Measurements from ENCODE around the gene PCNT.
"Not testable (repeated sequence)": the region's sequence is repeated elsewhere in the genome, so short reads cannot be mapped to it uniquely, and the experiment has no call there.

Gene PCNT

GRCh38 chr21:46397211-46397905 lies 73.4 kb downstream of the PCNT start:
- Histone ChIP-seq H3K36me3 (ENCODE audit: control insufficient read depth, insufficient read depth, low read length) (peaks cover 70% of the 10 kb centered on the region), H3K4me3 (ENCODE audit: low read depth, low read length) (no peak overlapping the region), H3K27ac (ENCODE audit: low read depth, low read length) (no peak overlapping the region)

GRCh38 chr21:46397993-46398392 lies 74.0 kb downstream of the PCNT start:
- Histone ChIP-seq H3K4me3 (ENCODE audit: low read depth, low read length) (no peak overlapping the region), H3K36me3 (ENCODE audit: control insufficient read depth, insufficient read depth, low read length) (peaks cover 72% of the 10 kb centered on the region), H3K27ac (ENCODE audit: low read depth, low read length) (no peak overlapping the region), H3K9ac (ENCODE audit: low read depth, low read length) (no peak overlapping the region; the same call in 1 of the 2 replicates), H3K9me3 (ENCODE audit: control insufficient read depth, insufficient read depth, low read length) (no peaks in the 10 kb centered on the region), H3K27me3 (ENCODE audit: control insufficient read depth, insufficient read depth, low read length) (no peaks in the 10 kb centered on the region), H3K4me1 (ENCODE audit: control insufficient read depth, insufficient read depth, low read length) (no peaks in the 10 kb centered on the region)

More at GRCh38 chr21:46397211-46397905, 73.4 kb downstream of the PCNT start:
- H3K9ac ChIP-seq (ENCODE audit: low read depth, low read length), result no peak overlapping the region; the same call in 1 of the 2 replicates
- no peaks in the 10 kb centered on the region for H3K4me1 ChIP-seq (ENCODE audit: control insufficient read depth, insufficient read depth, low read length)
- H3K9me3 ChIP-seq (ENCODE audit: control insufficient read depth, insufficient read depth, low read length), result no peaks in the 10 kb centered on the region
- no peaks in the 10 kb centered on the region for H3K27me3 ChIP-seq (ENCODE audit: control insufficient read depth, insufficient read depth, low read length)

- no peak overlapping the region for H3K27ac ChIP-seq (ENCODE audit: low read depth, low read length)
- H3K9me3 ChIP-seq (ENCODE audit: control insufficient read depth, insufficient read depth, low read length), result no peaks in the 10 kb centered on the region
- no peak overlapping the region for H3K4me3 ChIP-seq (ENCODE audit: low read depth, low read length)
- peaks cover 75% of the 10 kb centered on the region for H3K36me3 ChIP-seq (ENCODE audit: control insufficient read depth, insufficient read depth, low read length)
- H3K27me3 ChIP-seq (ENCODE audit: control insufficient read depth, insufficient read depth, low read length), result no peaks in the 10 kb centered on the region
- no peak overlapping the region for H3K9ac ChIP-seq (ENCODE audit: low read depth, low read length)
- H3K4me1 ChIP-seq (ENCODE audit: control insufficient read depth, insufficient read depth, low read length), result no peaks in the 10 kb centered on the region
Observed at GRCh38 chr21:46399129-46399528, 75.2 kb downstream of the PCNT start.

GRCh38 chr21:46399686-46400085 lies 75.7 kb downstream of the PCNT start:
- H3K4me1 ChIP-seq (ENCODE audit: control insufficient read depth, insufficient read depth, low read length), result no peaks in the 10 kb centered on the region
- H3K4me3 ChIP-seq (ENCODE audit: low read depth, low read length), result no peak overlapping the region
- peaks cover 75% of the 10 kb centered on the region for H3K36me3 ChIP-seq (ENCODE audit: control insufficient read depth, insufficient read depth, low read length)
- no peak overlapping the region for H3K27ac ChIP-seq (ENCODE audit: low read depth, low read length)
- no peak overlapping the region for H3K9ac ChIP-seq (ENCODE audit: low read depth, low read length)
- H3K27me3 ChIP-seq (ENCODE audit: control insufficient read depth, insufficient read depth, low read length), result no peaks in the 10 kb centered on the region
- no peaks in the 10 kb centered on the region for H3K9me3 ChIP-seq (ENCODE audit: control insufficient read depth, insufficient read depth, low read length)

- no peak overlapping the region for H3K4me3 ChIP-seq (ENCODE audit: low read depth, low read length)
- no peaks in the 10 kb centered on the region for H3K9me3 ChIP-seq (ENCODE audit: control insufficient read depth, insufficient read depth, low read length)
- no peaks in the 10 kb centered on the region for H3K4me1 ChIP-seq (ENCODE audit: control insufficient read depth, insufficient read depth, low read length)
- H3K27me3 ChIP-seq (ENCODE audit: control insufficient read depth, insufficient read depth, low read length), result no peaks in the 10 kb centered on the region
- no peak overlapping the region for H3K27ac ChIP-seq (ENCODE audit: low read depth, low read length)
- peaks cover 72% of the 10 kb centered on the region for H3K36me3 ChIP-seq (ENCODE audit: control insufficient read depth, insufficient read depth, low read length)
- H3K9ac ChIP-seq (ENCODE audit: low read depth, low read length), result no peak overlapping the region
Observed at GRCh38 chr21:46401186-46401910, 77.4 kb downstream of the PCNT start.

- Histone ChIP-seq H3K9ac (ENCODE audit: low read depth, low read length) (no peak overlapping the region), H3K27me3 (ENCODE audit: control insufficient read depth, insufficient read depth, low read length) (no peaks in the 10 kb centered on the region), H3K27ac (ENCODE audit: low read depth, low read length) (no peak overlapping the region), H3K4me3 (ENCODE audit: low read depth, low read length) (no peak overlapping the region), H3K9me3 (ENCODE audit: control insufficient read depth, insufficient read depth, low read length) (no peaks in the 10 kb centered on the region), H3K4me1 (ENCODE audit: control insufficient read depth, insufficient read depth, low read length) (no peaks in the 10 kb centered on the region), H3K36me3 (ENCODE audit: control insufficient read depth, insufficient read depth, low read length) (peaks cover 65% of the 10 kb centered on the region)
Observed at GRCh38 chr21:46402421-46402820, 78.5 kb downstream of the PCNT start.

- H3K27me3 ChIP-seq (ENCODE audit: control insufficient read depth, insufficient read depth, low read length); H3K9me3 ChIP-seq (ENCODE audit: control insufficient read depth, insufficient read depth, low read length); H3K4me1 ChIP-seq (ENCODE audit: control insufficient read depth, insufficient read depth, low read length); H3K9ac ChIP-seq (ENCODE audit: low read depth, low read length); H3K27ac ChIP-seq (ENCODE audit: low read depth, low read length); H3K4me3 ChIP-seq (ENCODE audit: low read depth, low read length): not testable (repeated sequence)
- H3K36me3 ChIP-seq (ENCODE audit: control insufficient read depth, insufficient read depth, low read length), result peaks cover 60% of the 10 kb centered on the region
Observed at GRCh38 chr21:46403234-46403811, 79.4 kb downstream of the PCNT start.

GRCh38 chr21:46404306-46404705 lies 80.3 kb downstream of the PCNT start:
- Histone ChIP-seq H3K9me3 (ENCODE audit: control insufficient read depth, insufficient read depth, low read length) (no peaks in the 10 kb centered on the region), H3K27ac (ENCODE audit: low read depth, low read length) (no peak overlapping the region), H3K4me1 (ENCODE audit: control insufficient read depth, insufficient read depth, low read length) (no peaks in the 10 kb centered on the region), H3K36me3 (ENCODE audit: control insufficient read depth, insufficient read depth, low read length) (peaks cover 55% of the 10 kb centered on the region), H3K27me3 (ENCODE audit: control insufficient read depth, insufficient read depth, low read length) (no peaks in the 10 kb centered on the region), H3K9ac (ENCODE audit: low read depth, low read length) (no peak overlapping the region), H3K4me3 (ENCODE audit: low read depth, low read length) (no peak overlapping the region)

GRCh38 chr21:46406001-46406400 lies 82.0 kb downstream of the PCNT start:
- Histone ChIP-seq H3K36me3 (ENCODE audit: control insufficient read depth, insufficient read depth, low read length) (peaks cover 46% of the 10 kb centered on the region), H3K9me3 (ENCODE audit: control insufficient read depth, insufficient read depth, low read length) (no peaks in the 10 kb centered on the region), H3K4me3 (ENCODE audit: low read depth, low read length) (no peak overlapping the region), H3K4me1 (ENCODE audit: control insufficient read depth, insufficient read depth, low read length) (peaks cover 4% of the 10 kb centered on the region; the same call in 1 of the 2 replicates), H3K27me3 (ENCODE audit: control insufficient read depth, insufficient read depth, low read length) (no peaks in the 10 kb centered on the region), H3K9ac (ENCODE audit: low read depth, low read length) (no peak overlapping the region), H3K27ac (ENCODE audit: low read depth, low read length) (no peak overlapping the region)

- H3K9ac ChIP-seq (ENCODE audit: low read depth, low read length), result no peak overlapping the region
- H3K27ac ChIP-seq (ENCODE audit: low read depth, low read length), result peak overlapping the region; percentile 32
- H3K4me3 ChIP-seq (ENCODE audit: low read depth, low read length), result no peak overlapping the region
- H3K4me1 ChIP-seq (ENCODE audit: control insufficient read depth, insufficient read depth, low read length), result peaks cover 4% of the 10 kb centered on the region; the same call in 1 of the 2 replicates
- H3K36me3 ChIP-seq (ENCODE audit: control insufficient read depth, insufficient read depth, low read length), result peaks cover 40% of the 10 kb centered on the region
- H3K9me3 ChIP-seq (ENCODE audit: control insufficient read depth, insufficient read depth, low read length), result no peaks in the 10 kb centered on the region
- H3K27me3 ChIP-seq (ENCODE audit: control insufficient read depth, insufficient read depth, low read length), result no peaks in the 10 kb centered on the region
Observed at GRCh38 chr21:46409641-46410406, 85.9 kb downstream of the PCNT start.
